Measurements from ENCODE around the gene EID2. TPM values are rescaled to one million over a fixed set of nuclear protein-coding genes. Genes with fewer than 3 reads are reported as not detected.

Gene EID2
- total RNA-seq, 8 experiments from 2014 or later: 15.3 to 27.0 (median 18.6) TPM

DNA sequence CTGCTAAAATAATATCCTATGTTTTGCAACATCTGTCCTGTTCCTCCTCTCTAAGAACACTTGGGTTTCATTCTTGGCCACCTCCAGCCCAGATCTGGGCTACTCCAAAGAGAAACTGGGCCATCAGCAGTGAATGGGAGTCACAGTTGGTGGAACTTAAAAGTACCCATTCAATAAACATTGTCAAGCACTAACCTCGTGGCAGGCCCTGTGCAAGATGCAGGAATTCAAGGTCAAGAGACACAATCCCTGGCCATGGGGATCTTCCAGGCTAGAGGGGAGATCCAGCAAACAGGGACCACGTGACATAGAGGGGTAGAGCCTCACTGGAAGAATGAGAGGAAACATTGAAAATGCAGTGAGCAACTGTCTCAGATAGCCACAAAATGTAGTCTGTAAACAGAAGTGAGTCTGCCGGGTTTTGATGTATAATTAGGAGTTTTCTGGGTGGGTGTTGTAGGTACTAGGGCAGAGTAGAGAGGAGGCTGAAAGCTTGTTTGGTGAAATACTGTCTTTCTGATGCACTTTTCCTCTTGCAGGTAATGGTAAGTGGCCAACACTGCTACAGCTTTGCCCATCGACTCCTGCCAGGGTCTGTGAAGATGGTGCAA, 14.8 kb upstream of the EID2 start:
- in situ Hi-C loops (cut with MboI; ENCODE audit: low pct_unique_long_range_greater_than_20kb in 2 of 9, low sequenced_read_pairs in 9 of 9, unreplicated experiment in 9 of 9): loop anchor here in 3 of 9 experiments (25.0 kb wide), 1 partner anchor 107 kb away; the partner anchor contains the start of gene LGALS16 (in 3 of the 3)
- no peak for ATAC-seq (replicated peaks in 6 of 8)

GRCh38 chr19:39553082-39553652, 13.2 kb upstream of the EID2 start:
- H3K27ac ChIP-seq: no peak overlapping the region
- 0 to 88% (median 30%) methylated on average over 1 to 2 of the region's 7 CpGs; no CpG with 5 or more reads in 5 of the 10 experiments for WGBS, 10 experiments
- H3K4me1 ChIP-seq (replicated peaks in 1 of 2): no peaks in the 10 kb centered on the region
- in situ Hi-C loops (cut with MboI; ENCODE audit: low pct_unique_long_range_greater_than_20kb in 2 of 9, low sequenced_read_pairs in 9 of 9, unreplicated experiment in 9 of 9): loop anchor here in 3 of 9 experiments (25.0 kb wide), 1 partner anchor 109 kb away; the partner anchor contains the start of gene LGALS16 (in 3 of the 3)
- no peak overlapping the region for H3K4me3 ChIP-seq
- ATAC-seq (replicated peaks in 6 of 8): no peak

More for the DNA sequence above, 14.8 kb upstream of the EID2 start:
- Histone ChIP-seq H3K4me3 (no peak overlapping the region), H3K27ac (no peak overlapping the region), H3K4me1 (replicated peaks in 1 of 2) (no peaks in the 10 kb centered on the region)
- WGBS, 10 experiments: 0 to 70% (median 31%) methylated on average over 1 to 3 of the region's 4 CpGs; no CpG with 5 or more reads in 2 of the 10 experiments

DNA sequence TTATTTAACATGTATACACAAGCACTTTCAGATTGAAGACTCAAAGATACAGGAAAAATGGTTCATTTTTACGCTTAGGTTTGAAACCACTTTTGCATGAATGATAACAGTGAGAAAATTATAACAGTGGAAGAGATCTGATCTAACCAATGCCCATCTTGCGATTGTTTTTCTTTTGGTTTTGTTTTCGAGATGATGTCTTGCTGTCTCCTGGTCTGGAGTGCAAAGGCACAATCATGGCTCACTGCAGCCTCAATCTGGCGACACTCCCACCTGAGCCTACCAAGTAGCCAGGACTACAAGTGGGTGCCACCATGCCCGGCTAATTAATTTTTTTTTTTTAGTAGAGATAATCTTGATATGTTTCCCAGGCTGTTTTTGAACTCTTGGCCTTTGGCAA, 10.2 kb upstream of the EID2 start:
- 20 to 88% (median 58%) methylated on average over 2 to 5 of the region's 5 CpGs; no CpG with 5 or more reads in 1 of the 10 experiments for WGBS, 10 experiments

GRCh38 chr19:39546599-39546998, 6.6 kb upstream of the EID2 start:
- in situ Hi-C loops (cut with MboI; ENCODE audit: low pct_unique_long_range_greater_than_20kb in 2 of 9, low sequenced_read_pairs in 9 of 9, unreplicated experiment in 9 of 9): loop anchor here in 1 of 9 experiments (25.0 kb wide), 1 partner anchor 291 kb away; the partner anchor contains the start of genes DYRK1B and FBL
- 9 to 54% (median 27%) methylated on average over 2 to 8 of the region's 8 CpGs; no CpG with 5 or more reads in 1 of the 10 experiments for WGBS, 10 experiments
- H3K4me3 ChIP-seq: no peak overlapping the region
- H3K27ac ChIP-seq: no peak overlapping the region
- peaks cover 2 to 9% of the 10 kb centered on the region in 2 donors for H3K4me1 ChIP-seq (replicated peaks in 1 of 2)
- peak in 7 of 8 experiments; percentile 29 to 96 (median 74) for ATAC-seq (replicated peaks in 6 of 8)

More for the DNA sequence above, 10.2 kb upstream of the EID2 start:
- Histone ChIP-seq H3K27ac (no peak overlapping the region), H3K4me1 (replicated peaks in 1 of 2) (no peaks in the 10 kb centered on the region), H3K4me3 (no peak overlapping the region)
- in situ Hi-C loops (cut with MboI; ENCODE audit: low pct_unique_long_range_greater_than_20kb in 2 of 9, low sequenced_read_pairs in 9 of 9, unreplicated experiment in 9 of 9): loop anchor here in 3 of 9 experiments (25.0 kb wide), 1 partner anchor 112 kb away; the partner anchor contains the start of gene LGALS16 (in 3 of the 3)
- ATAC-seq (replicated peaks in 6 of 8): no peak

DNA sequence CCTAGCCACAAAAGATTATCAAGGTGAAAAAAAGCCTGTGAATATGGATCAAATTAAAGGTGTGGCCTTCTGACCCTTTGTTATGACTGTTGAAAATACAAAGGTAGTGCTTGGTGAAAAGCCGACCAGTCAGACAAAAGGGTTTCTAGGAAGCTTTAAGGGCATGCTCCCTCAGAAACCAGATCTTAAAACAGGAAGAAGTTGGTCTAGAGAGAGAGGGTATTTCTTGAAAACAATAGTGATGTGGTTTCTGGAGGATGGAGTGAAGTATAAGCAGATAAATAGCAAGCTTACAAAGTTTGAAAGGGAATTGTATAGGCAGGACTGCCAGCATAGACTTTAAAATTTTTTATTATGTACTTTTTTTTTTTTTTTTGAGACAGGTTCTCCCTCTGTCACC, 5.0 kb upstream of the EID2 start:
- Histone ChIP-seq H3K27ac (no peak overlapping the region), H3K4me3 (no peak overlapping the region), H3K4me1 (replicated peaks in 1 of 2) (peaks cover 2 to 14% of the 10 kb centered on the region in 2 donors)
- ATAC-seq (replicated peaks in 6 of 8): no peak
- 11 to 88% (median 50%) methylated on average over 1 of the region's 1 CpG; no CpG with 5 or more reads in 1 of the 10 experiments for WGBS, 10 experiments
- in situ Hi-C loops (cut with MboI; ENCODE audit: low pct_unique_long_range_greater_than_20kb in 2 of 9, low sequenced_read_pairs in 9 of 9, unreplicated experiment in 9 of 9): loop anchor here in 1 of 9 experiments (25.0 kb wide), 1 partner anchor 292 kb away; the partner anchor contains the start of genes DYRK1B and FBL

- Histone ChIP-seq H3K4me3 (no peak overlapping the region), H3K27ac (no peak overlapping the region), H3K4me1 (replicated peaks in 1 of 2) (peaks cover 2 to 14% of the 10 kb centered on the region in 2 donors)
- no peak for ATAC-seq (replicated peaks in 6 of 8)
- 52 to 100% (median 85%) methylated on average over 1 to 6 of the region's 7 CpGs; no CpG with 5 or more reads in 1 of the 10 experiments for WGBS, 10 experiments
- in situ Hi-C loops (cut with MboI; ENCODE audit: low pct_unique_long_range_greater_than_20kb in 2 of 9, low sequenced_read_pairs in 9 of 9, unreplicated experiment in 9 of 9): loop anchor here in 1 of 9 experiments (25.0 kb wide), 1 partner anchor 293 kb away; the partner anchor contains the start of genes DYRK1B and FBL
Measured at GRCh38 chr19:39544226-39544903, 4.4 kb upstream of the EID2 start.

DNA sequence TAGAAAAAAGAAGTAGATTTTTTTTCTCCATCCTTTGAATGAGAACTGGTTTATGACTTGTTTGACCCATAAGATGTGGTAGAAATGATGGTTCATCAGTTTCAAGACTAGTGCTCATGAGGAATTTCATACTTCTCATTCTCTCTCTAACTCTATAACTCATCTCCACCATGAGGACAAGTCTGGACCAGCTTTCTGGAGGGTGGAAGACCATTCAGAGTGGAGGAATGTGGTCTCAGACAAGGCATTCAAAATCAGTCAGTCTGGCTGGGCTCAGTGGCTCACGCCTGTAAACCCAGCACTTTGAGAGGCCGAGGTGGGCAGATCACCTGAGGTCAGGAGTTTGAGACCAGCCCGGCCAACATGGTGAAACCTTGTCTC, 3.5 kb upstream of the EID2 start:
- in situ Hi-C loops (cut with MboI; ENCODE audit: low pct_unique_long_range_greater_than_20kb in 2 of 9, low sequenced_read_pairs in 9 of 9, unreplicated experiment in 9 of 9): loop anchor here in 1 of 9 experiments (25.0 kb wide), 1 partner anchor 294 kb away; the partner anchor contains the start of genes DYRK1B and FBL
- Histone ChIP-seq H3K4me1 (replicated peaks in 1 of 2) (peaks cover 3 to 15% of the 10 kb centered on the region in 2 donors), H3K27ac (no peak overlapping the region), H3K4me3 (no peak overlapping the region)
- 20 to 92% (median 68%) methylated on average over 1 to 3 of the region's 3 CpGs; no CpG with 5 or more reads in 6 of the 10 experiments for WGBS, 10 experiments
- no peak for ATAC-seq (replicated peaks in 6 of 8)

- ATAC-seq (replicated peaks in 6 of 8): peak in 3 of 8 experiments; percentile 11 to 14 (median 14)
- WGBS, 10 experiments: 0 to 75% (median 26%) methylated on average over 1 to 2 of the region's 2 CpGs; no CpG with 5 or more reads in 2 of the 10 experiments
- H3K27ac ChIP-seq: no peak overlapping the region
- no peak overlapping the region for H3K4me3 ChIP-seq
- in situ Hi-C loops (cut with MboI; ENCODE audit: low pct_unique_long_range_greater_than_20kb in 2 of 9, low sequenced_read_pairs in 9 of 9, unreplicated experiment in 9 of 9): loop anchor here in 1 of 9 experiments (25.0 kb wide), 1 partner anchor 295 kb away; the partner anchor contains the start of genes DYRK1B and FBL
- H3K4me1 ChIP-seq (replicated peaks in 1 of 2): peaks cover 6 to 18% of the 10 kb centered on the region in 2 donors
Measured at GRCh38 chr19:39542206-39542605, 2.2 kb upstream of the EID2 start.

GRCh38 chr19:39540333-39540673, 342 bp upstream of the EID2 start:
- ATAC-seq (replicated peaks in 6 of 8): peak in 1 of 8 experiments; percentile 3
- H3K4me3 ChIP-seq: peak overlapping the region in 3 of 5 donors; percentile 95 to 99 (median 98)
- in situ Hi-C loops (cut with MboI; ENCODE audit: low pct_unique_long_range_greater_than_20kb in 2 of 9, low sequenced_read_pairs in 9 of 9, unreplicated experiment in 9 of 9): loop anchor here in 1 of 9 experiments (25.0 kb wide), 1 partner anchor 297 kb away; the partner anchor contains the start of genes DYRK1B and FBL
- WGBS, 10 experiments: 0 to 46% (median 8%) methylated on average over 2 to 10 of the region's 10 CpGs
- no peak overlapping the region for H3K27ac ChIP-seq
- peaks cover 6 to 18% of the 10 kb centered on the region in 2 donors for H3K4me1 ChIP-seq (replicated peaks in 1 of 2)

DNA sequence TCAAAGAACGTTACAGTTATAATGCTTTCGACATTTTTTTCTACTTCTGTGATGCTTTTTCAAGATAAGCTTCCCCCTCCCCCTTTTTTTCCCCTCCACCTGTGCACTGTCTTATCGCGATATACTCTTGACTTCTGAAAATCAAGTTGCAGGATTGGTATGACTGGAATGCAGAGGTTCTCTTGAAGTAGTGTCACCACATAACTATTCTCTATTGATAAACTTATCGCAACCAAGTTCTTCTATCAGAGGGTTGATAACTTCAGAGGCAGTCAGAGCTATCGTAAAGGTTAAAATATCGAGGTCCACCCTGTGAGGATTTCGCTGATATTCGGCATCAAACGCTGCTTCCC, 820 bp downstream of the EID2 start:
- ATAC-seq (replicated peaks in 6 of 8): peak in 2 of 8 experiments; percentile 6 to 10
- H3K4me3 ChIP-seq: peak overlapping the region; percentile 76 to 99 (median 95)
- 0 to 36% (median 0%) methylated on average over 2 to 8 of the region's 10 CpGs; no CpG with 5 or more reads in 1 of the 10 experiments for WGBS, 10 experiments
- in situ Hi-C loops (cut with MboI; ENCODE audit: low pct_unique_long_range_greater_than_20kb in 2 of 9, low sequenced_read_pairs in 9 of 9, unreplicated experiment in 9 of 9): loop anchor here in 1 of 9 experiments (25.0 kb wide), 1 partner anchor 298 kb away; the partner anchor contains the start of genes DYRK1B and FBL
- H3K4me1 ChIP-seq (replicated peaks in 1 of 2): peaks cover 6 to 18% of the 10 kb centered on the region in 2 donors
- H3K27ac ChIP-seq: peak overlapping the region; percentile 87 to 95

DNA sequence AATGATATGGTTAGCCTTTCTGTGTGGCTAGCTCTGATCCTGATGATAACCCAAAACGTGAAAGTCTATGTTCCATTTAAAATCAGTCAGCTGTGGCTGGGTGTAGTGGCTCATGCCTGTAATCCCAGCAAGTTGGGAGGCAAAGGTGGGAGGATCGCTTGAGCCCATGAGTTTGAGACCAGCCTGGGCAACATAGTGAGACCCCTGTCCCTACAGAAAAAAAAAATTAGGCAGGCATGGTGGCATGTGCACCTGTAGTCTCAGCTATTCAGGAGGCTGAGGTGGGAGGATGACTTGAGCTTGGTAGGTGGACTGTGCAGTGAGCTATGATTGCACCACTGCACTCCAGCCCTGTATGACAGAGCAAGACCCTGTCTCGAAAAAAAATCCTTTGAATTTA, 6.2 kb downstream of the EID2 start:
- no peak for ATAC-seq (replicated peaks in 6 of 8)
- 17 to 80% (median 47%) methylated on average over 1 to 3 of the region's 3 CpGs; no CpG with 5 or more reads in 2 of the 10 experiments for WGBS, 10 experiments
- in situ Hi-C loops (cut with MboI; ENCODE audit: low pct_unique_long_range_greater_than_20kb in 2 of 9, low sequenced_read_pairs in 9 of 9, unreplicated experiment in 9 of 9): loop anchor here in 1 of 9 experiments (25.0 kb wide), 1 partner anchor 304 kb away; the partner anchor contains the start of genes DYRK1B and FBL
- H3K27ac ChIP-seq: no peak overlapping the region
- peaks cover 9 to 10% of the 10 kb centered on the region in 2 donors for H3K4me1 ChIP-seq (replicated peaks in 1 of 2)
- H3K4me3 ChIP-seq: no peak overlapping the region

- ATAC-seq (replicated peaks in 6 of 8): peak in 4 of 8 experiments; percentile 15 to 17 (median 16)
- Histone ChIP-seq H3K4me1 (replicated peaks in 1 of 2) (peaks cover 5 to 6% of the 10 kb centered on the region in 2 donors), H3K4me3 (peak overlapping the region in 4 of 5 donors; percentile 57 to 93 (median 89)), H3K27ac (no peak overlapping the region)
- in situ Hi-C loops (cut with MboI; ENCODE audit: low pct_unique_long_range_greater_than_20kb in 2 of 9, low sequenced_read_pairs in 9 of 9, unreplicated experiment in 9 of 9): loop anchor here in 1 of 9 experiments (25.0 kb wide), 1 partner anchor 304 kb away; the partner anchor contains the start of genes DYRK1B and FBL
- 0 to 44% (median 25%) methylated on average over 1 to 8 of the region's 12 CpGs; no CpG with 5 or more reads in 1 of the 10 experiments for WGBS, 10 experiments
Measured at GRCh38 chr19:39533003-39533512, 6.9 kb downstream of the EID2 start.
